ENCODE measurements around the gene AIDA. TPM values are rescaled to one million over a fixed set of nuclear protein-coding genes. Genes with fewer than 3 reads are reported as not detected.

AIDA gene
- total RNA-seq, 2 donors from 2014 or later, result 129 to 136 TPM

- TF ChIP-seq CTCF (conservative IDR thresholded peaks at IDR 0.05), result no peak
- Histone ChIP-seq H3K9ac (ENCODE audit: extremely low read depth, low read length, poor library complexity, severe bottlenecking) (no peak overlapping the region), H3K9me3 (ENCODE audit: control insufficient read depth, low read length) (no peaks in the 10 kb centered on the region), H3K27me3 (ENCODE audit: control insufficient read depth, insufficient read depth, low read length, poor library complexity, severe bottlenecking) (no peaks in the 10 kb centered on the region), H3K4me1 (ENCODE audit: control insufficient read depth, insufficient read depth, low read length) (no peaks in the 10 kb centered on the region), H3K27ac (ENCODE audit: low read depth, low read length) (no peak overlapping the region), H3K4me3 (ENCODE audit: low read length) (no peak overlapping the region), H3K36me3 (ENCODE audit: control insufficient read depth, insufficient read depth, low read length) (peaks cover 81% of the 10 kb centered on the region)
- Mint-ChIP-seq H3K4me3 (no peak overlapping the region), H3K27me3 (ENCODE audit: insufficient read depth) (no peaks in the 10 kb centered on the region), H3K9me3 (no peaks in the 10 kb centered on the region), H3K36me3 (ENCODE audit: low read depth) (peaks cover 54% of the 10 kb centered on the region), H3K4me1 (no peaks in the 10 kb centered on the region), H3K27ac (peak overlapping the region; percentile 29)
- DNase-seq, result no peak
- 98 to 100% methylated on average over 1 to 7 of the region's 7 CpGs for WGBS, 2 experiments (ENCODE audit: insufficient coverage in 1 of 2, insufficient read length in 1 of 2)
Measured at GRCh38 chr1:222665964-222666363, 46.3 kb downstream of the AIDA start.

GRCh38 chr1:222663431-222663934 lies 48.8 kb downstream of the AIDA start:
- Mint-ChIP-seq H3K36me3 (ENCODE audit: low read depth) (peaks cover 65% of the 10 kb centered on the region), H3K27me3 (ENCODE audit: insufficient read depth) (no peaks in the 10 kb centered on the region), H3K4me3 (no peak overlapping the region), H3K9me3 (no peaks in the 10 kb centered on the region), H3K27ac (no peak overlapping the region), H3K4me1 (no peaks in the 10 kb centered on the region)
- H3K36me3 ChIP-seq (ENCODE audit: control insufficient read depth, insufficient read depth, low read length), result peaks cover 94% of the 10 kb centered on the region
- WGBS, 2 experiments (ENCODE audit: insufficient coverage in 1 of 2, insufficient read length in 1 of 2), result 97 to 100% methylated on average over 1 to 4 of the region's 4 CpGs
- DNase-seq, result no peak
- H3K4me3 ChIP-seq (ENCODE audit: low read length), result no peak overlapping the region
- no peak overlapping the region for H3K9ac ChIP-seq (ENCODE audit: extremely low read depth, low read length, poor library complexity, severe bottlenecking)
- H3K27ac ChIP-seq (ENCODE audit: low read depth, low read length), result no peak overlapping the region
- no peaks in the 10 kb centered on the region for H3K9me3 ChIP-seq (ENCODE audit: control insufficient read depth, low read length)
- H3K27me3 ChIP-seq (ENCODE audit: control insufficient read depth, insufficient read depth, low read length, poor library complexity, severe bottlenecking), result no peaks in the 10 kb centered on the region
- H3K4me1 ChIP-seq (ENCODE audit: control insufficient read depth, insufficient read depth, low read length), result no peaks in the 10 kb centered on the region
- TF ChIP-seq CTCF (conservative IDR thresholded peaks at IDR 0.05), result no peak

- H3K27me3 Mint-ChIP-seq (ENCODE audit: insufficient read depth), result no peaks in the 10 kb centered on the region
- 92 to 100% methylated on average over 1 to 2 of the region's 2 CpGs for WGBS, 2 experiments (ENCODE audit: insufficient coverage in 1 of 2, insufficient read length in 1 of 2)
- Histone ChIP-seq H3K27ac (ENCODE audit: low read depth, low read length) (no peak overlapping the region), H3K4me3 (ENCODE audit: low read length) (no peak overlapping the region), H3K27me3 (ENCODE audit: control insufficient read depth, insufficient read depth, low read length, poor library complexity, severe bottlenecking) (no peaks in the 10 kb centered on the region), H3K9ac (ENCODE audit: extremely low read depth, low read length, poor library complexity, severe bottlenecking) (no peak overlapping the region), H3K9me3 (ENCODE audit: control insufficient read depth, low read length) (no peaks in the 10 kb centered on the region), H3K4me1 (ENCODE audit: control insufficient read depth, insufficient read depth, low read length) (no peaks in the 10 kb centered on the region), H3K36me3 (ENCODE audit: control insufficient read depth, insufficient read depth, low read length) (peaks cover 93% of the 10 kb centered on the region)
- DNase-seq, result no peak
- H3K9me3 Mint-ChIP-seq, result no peaks in the 10 kb centered on the region
- H3K4me3 Mint-ChIP-seq, result no peak overlapping the region
- H3K36me3 Mint-ChIP-seq (ENCODE audit: low read depth), result peaks cover 73% of the 10 kb centered on the region
- H3K27ac Mint-ChIP-seq, result no peak overlapping the region
- no peak for TF ChIP-seq CTCF (conservative IDR thresholded peaks at IDR 0.05)
- no peaks in the 10 kb centered on the region for H3K4me1 Mint-ChIP-seq
Measured at GRCh38 chr1:222657899-222658298, 54.4 kb downstream of the AIDA start.

Measured in endodermal cell (in vitro differentiated cells).